Ecto neural progenitor cell (in vitro differentiated cells): Measurements from ENCODE around the gene C1QBP.
"Not testable (repeated sequence)": the region's sequence is repeated elsewhere in the genome, so short reads cannot be mapped to it uniquely, and the experiment has no call there.

Source experiments
- DNase-seq: peaks from one replicate; pipeline ENCODE4 v3.0.0-alpha.2; 2018; ENCODE audit warnings: low spot score

The C1QBP gene

GRCh38 chr17:5431949-5432556 is 6.9 kb downstream of the C1QBP start:
- no peak for DNase-seq

- not testable (repeated sequence) for DNase-seq
Measured at GRCh38 chr17:5431234-5431633, 7.7 kb downstream of the C1QBP start.

GRCh38 chr17:5430413-5430999 is 8.4 kb downstream of the C1QBP start:
- no peak for DNase-seq

GRCh38 chr17:5429191-5429887 is 9.6 kb downstream of the C1QBP start:
- DNase-seq = no peak

GRCh38 chr17:5425826-5426225 is 13.1 kb downstream of the C1QBP start:
- DNase-seq = no peak

- DNase-seq = no peak
Measured at GRCh38 chr17:5424909-5425308, 14.0 kb downstream of the C1QBP start.

GRCh38 chr17:5422505-5422904 is 16.4 kb downstream of the C1QBP start:
- no peak for DNase-seq

- DNase-seq = peak; percentile 96
Measured at GRCh38 chr17:5419959-5420653, 18.8 kb downstream of the C1QBP start, which contains the start of gene RPAIN. TSS of gene RPAIN (plus strand) at chr17:5420182. CDS start at chr17:5420211, 29 bp downstream.

GRCh38 chr17:5419356-5419958 is 19.5 kb downstream of the C1QBP start, which contains the start of gene NUP88:
TSS of gene NUP88 (minus strand) at chr17:5419662. CDS start at chr17:5419650, 12 bp downstream.
- peak; percentile 100 for DNase-seq

GRCh38 chr17:5418858-5419355 is 20.0 kb downstream of the C1QBP start:
- DNase-seq = no peak

GRCh38 chr17:5416901-5417300 is 22.1 kb downstream of the C1QBP start:
- DNase-seq = no peak

- DNase-seq = no peak
Measured at GRCh38 chr17:5413682-5414081, 25.3 kb downstream of the C1QBP start.

- no peak for DNase-seq
Measured at GRCh38 chr17:5410594-5411272, 28.2 kb downstream of the C1QBP start.

GRCh38 chr17:5408186-5408585 is 30.8 kb downstream of the C1QBP start:
- no peak for DNase-seq

- no peak for DNase-seq
Measured at GRCh38 chr17:5405400-5405799, 33.6 kb downstream of the C1QBP start.

GRCh38 chr17:5399767-5400166 is 39.2 kb downstream of the C1QBP start:
- DNase-seq = no peak

- DNase-seq = no peak
Measured at GRCh38 chr17:5396612-5397011, 42.3 kb downstream of the C1QBP start.

- no peak for DNase-seq
Measured at GRCh38 chr17:5391678-5392077, 47.3 kb downstream of the C1QBP start.
